GM18517 (cell line): ENCODE data around the gene TMEM203.

Experiments
- ATAC-seq: cut with Tn5 transposase; IDR thresholded peaks from one replicate; pipeline ENCODE4 v1.9.1; 2021; ENCODE audit warnings: mild to moderate bottlenecking, moderate library complexity; ENCODE audit not compliant: unreplicated experiment

TMEM203 gene

DNA sequence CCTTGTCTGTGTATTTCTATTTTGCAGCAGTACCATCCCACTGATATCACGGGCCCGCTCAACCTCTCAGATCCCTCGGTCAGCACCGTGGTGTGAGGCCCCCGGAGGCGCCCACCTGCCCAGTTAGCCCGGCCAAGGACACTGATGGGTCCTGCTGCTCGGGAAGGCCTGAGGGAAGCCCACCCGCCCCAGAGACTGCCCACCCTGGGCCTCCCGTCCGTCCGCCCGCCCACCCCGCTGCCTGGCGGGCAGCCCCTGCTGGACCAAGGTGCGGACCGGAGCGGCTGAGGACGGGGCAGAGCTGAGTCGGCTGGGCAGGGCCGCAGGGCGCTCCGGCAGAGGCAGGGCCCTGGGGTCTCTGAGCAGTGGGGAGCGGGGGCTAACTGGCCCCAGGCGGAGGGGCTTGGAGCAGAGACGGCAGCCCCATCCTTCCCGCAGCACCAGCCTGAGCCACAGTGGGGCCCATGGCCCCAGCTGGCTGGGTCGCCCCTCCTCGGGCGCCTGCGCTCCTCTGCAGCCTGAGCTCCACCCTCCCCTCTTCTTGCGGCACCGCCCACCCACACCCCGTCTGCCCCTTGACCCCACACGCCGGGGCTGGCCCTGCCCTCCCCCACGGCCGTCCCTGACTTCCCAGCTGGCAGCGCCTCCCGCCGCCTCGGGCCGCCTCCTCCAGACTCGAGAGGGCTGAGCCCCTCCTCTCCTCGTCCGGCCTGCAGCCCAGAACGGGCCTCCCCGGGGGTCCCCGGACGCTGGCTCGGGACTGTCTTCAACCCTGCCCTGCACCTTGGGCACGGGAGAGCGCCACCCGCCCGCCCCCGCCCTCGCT, 37.5 kb downstream of the TMEM203 start:
- ATAC-seq: no peak

DNA sequence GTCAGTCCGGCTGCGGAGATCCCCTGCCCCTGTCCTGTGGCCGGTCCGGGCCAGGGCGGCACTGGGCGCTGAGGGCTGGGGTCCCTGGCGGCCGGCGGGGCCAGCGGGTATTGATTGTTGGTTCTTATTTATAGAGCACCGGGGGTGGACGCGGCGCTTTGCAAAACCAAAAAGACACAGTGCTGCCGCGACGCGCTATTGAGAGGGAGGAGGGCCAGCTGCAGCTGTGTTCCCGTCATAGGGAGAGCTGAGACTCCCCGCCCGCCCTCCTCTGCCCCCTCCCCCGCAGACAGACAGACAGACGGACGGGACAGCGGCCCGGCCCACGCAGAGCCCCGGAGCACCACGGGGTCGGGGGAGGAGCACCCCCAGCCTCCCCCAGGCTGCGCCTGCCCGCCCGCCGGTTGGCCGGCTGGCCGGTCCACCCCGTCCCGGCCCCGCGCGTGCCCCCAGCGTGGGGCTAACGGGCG, 38.1 kb downstream of the TMEM203 start:
- no peak for ATAC-seq

DNA sequence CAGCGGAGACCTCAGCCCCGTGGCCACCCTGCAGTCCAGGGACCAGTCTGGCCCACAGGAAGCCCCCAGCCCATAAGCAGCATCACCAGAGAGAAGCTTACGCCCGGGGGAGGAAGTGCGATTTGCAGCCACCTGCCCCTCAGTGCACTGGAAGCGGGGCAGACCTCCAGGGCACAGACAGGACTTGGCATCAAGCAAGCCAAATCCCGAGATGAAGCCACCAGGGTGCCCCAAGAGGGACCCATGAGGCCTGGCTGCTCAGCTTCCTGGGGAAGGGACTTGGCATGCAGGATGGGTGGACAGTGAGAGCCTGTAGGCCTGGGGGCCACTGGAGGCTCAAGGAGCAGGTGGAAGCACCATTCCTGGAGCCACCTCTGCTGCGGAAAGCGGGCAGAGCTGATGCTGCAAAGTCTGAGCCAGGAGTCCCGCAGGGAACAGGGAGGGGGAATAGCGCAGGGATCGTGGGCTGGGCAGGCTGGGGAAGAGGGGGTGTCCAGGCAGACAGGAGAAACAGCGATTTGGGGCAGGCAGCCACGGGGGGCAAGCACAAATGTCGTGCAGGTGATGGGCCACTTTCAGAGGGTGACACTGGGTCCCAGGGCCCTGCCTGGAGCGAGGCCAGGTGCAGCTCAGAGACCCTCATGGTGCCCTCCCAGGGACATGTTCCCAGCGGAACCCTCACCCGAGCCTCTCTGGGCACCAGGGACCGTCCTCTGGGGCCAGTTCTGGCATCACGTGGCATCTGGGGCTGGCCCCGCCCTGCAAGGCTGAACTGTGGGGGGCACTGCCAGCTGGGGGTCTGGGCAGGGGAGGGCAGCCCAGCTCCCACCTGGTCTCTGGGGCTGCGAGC, 38.8 kb downstream of the TMEM203 start:
- no peak for ATAC-seq

DNA sequence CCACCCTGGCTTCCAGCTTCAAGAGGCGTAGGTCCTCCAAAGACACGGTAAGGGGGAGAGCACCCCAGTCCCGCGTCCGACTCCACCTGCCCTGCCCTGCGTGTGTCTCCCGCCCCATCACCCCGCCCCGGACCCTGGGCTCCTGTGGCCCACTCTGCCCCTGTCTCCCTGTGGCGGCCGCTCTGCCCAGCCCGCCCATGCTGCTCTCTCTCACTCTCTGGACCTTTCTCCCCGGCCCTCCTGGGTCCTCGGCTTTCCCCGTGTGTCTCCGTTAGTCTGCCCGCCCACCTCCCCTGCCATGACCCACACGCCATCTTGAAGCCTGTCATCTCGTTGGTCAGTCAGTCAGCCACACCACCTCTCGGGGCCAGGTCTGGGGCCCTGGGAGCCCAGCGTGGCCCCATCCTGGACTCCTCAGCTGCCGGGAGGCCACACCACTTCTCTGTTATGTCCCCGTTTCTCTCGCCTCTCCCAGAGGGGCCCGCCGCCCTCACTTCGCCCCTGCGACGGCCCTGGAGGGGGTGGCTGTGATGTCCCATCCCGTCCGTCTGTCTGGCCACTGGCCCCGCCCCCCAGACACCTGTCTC, 40.1 kb downstream of the TMEM203 start:
- ATAC-seq: no peak

DNA sequence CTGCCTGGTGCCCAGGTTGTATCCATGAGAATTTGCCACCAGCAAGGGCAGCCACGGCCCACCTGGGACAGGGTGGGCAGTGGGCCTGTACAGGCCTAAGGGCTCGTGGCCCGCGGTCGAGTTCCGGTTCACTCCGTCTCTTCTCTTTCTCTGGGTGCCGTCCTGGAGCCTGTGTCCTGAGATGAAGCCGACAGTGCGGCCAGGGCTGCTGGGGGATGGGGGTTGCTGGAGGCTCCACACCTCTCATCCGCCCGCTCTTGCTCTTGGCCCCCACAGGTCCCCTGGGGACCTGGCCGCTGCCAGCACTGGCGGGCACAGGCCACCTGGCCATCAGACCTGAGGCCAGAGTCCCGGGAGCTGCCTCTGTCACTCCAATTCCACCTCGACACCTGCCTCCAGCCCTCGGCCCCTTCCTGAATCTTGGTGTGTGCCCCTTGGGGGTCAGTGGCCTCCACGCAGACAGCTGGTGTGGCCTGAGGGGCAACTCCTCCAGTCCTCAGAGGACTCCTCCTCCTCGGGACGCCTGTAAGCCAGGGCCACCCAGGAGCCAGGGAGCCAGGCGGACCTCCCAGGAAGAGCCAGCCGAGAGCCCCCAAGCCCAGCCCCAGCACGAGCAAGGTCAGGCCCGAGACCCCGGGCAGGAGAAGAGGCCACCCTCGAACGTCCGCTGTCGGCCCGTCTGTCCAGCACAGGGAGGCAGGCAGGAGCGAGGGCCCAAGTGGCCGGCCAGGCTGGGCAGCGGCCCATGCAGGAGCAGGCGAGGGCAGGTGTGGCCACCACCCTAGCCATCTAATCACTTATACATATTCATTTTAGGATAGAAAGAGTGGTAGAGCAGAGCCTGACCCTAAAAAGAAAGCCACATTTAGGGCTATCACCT, 40.8 kb downstream of the TMEM203 start:
- no peak for ATAC-seq

DNA sequence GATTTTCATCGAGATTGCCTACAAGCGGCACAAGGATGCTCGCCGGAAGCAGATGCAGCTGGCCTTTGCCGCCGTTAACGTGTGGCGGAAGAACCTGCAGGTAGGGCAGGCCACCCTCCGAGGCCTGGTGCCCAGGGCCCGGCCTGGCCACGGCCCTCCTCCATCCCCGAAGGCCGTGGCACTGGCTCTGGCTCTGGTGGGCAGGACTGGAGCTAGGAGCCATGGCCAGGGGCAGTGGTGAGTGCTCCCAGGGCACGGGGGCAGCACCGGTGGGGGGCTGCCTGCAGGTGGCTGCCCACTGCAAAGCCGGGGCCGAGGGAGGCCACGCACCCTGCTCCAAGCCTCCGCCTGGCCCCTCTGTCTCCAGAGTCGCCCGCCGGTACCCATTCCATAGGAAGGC, 41.6 kb downstream of the TMEM203 start:
- ATAC-seq: no peak

DNA sequence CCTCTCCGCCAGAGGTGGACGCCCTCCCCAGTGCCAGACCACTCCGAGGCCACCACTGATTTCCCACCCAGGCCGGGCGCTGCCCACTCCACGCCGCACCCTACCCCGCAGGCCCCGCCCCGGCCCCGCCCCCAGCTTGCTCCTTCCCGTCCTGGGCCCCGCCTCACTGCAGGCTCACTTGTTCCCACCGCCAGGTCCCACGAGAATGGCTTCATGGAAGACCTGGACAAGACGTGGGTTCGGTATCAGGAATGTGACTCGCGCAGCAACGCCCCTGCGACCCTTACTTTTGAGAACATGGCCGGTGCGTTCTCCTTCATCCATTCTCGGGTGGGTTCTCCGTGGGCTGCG, 42.1 kb downstream of the TMEM203 start:
- ATAC-seq: no peak

DNA sequence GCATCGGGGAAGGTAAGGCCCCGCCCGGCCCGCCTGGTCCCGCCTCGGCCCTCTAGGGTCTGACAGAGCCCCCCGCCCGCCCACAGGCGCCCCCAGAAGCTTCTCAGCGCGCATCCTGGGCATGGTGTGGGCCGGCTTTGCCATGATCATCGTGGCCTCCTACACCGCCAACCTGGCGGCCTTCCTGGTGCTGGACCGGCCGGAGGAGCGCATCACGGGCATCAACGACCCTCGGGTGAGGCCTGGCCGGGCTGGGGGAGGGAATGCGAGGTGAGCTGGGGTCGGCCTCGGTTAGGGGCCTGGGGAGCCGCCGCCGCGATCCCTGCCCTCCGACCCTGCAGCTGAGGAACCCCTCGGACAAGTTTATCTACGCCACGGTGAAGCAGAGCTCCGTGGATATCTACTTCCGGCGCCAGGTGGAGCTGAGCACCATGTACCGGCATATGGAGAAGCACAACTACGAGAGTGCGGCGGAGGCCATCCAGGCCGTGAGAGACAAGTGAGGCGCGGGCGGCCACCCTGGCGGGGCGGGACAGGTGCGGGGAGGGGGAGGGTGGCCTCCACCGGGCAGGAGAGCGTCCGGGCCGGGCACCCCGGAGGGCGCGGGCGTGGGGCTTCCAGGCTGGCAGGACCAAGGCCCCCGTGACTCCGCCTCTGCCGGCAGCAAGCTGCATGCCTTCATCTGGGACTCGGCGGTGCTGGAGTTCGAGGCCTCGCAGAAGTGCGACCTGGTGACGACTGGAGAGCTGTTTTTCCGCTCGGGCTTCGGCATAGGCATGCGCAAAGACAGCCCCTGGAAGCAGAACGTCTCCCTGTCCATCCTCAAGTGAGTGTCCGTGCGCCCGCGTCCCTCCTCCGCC, 42.7 kb downstream of the TMEM203 start:
- ATAC-seq: no peak

DNA sequence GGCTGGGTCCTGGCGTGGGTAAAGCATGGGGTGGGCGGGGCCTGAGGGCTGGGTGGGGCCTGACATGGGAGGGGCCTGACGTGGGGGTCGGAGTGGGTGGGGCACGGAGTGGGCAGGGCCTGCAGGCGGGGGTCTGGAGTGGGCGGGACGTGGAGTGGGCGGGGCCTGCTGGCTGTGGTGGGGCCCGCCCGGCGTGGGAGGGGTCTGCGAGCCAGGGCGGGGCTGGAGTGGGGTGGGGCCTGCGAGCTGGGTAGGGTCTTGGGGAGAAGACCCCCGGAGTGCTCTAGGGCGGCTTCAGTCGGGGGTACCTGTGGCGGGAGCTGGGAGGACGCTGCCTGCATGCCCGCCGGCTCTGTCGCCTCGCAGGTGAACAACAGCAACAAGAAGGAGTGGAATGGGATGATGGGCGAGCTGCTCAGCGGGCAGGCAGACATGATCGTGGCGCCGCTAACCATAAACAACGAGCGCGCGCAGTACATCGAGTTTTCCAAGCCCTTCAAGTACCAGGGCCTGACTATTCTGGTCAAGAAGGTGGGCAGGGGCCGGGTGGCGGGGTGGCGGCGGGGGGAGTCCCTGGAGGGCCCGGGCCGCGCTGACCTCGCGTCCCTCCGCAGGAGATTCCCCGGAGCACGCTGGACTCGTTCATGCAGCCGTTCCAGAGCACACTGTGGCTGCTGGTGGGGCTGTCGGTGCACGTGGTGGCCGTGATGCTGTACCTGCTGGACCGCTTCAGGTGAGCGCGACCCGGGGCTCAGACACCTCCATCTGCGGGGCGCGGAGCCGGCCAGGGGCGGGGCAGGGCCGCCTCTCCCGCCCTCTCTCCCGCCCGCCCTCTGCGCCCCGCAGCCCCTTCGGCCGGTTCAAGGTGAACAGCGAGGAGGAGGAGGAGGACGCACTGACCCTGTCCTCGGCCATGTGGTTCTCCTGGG, 43.6 kb downstream of the TMEM203 start:
- ATAC-seq: no peak

DNA sequence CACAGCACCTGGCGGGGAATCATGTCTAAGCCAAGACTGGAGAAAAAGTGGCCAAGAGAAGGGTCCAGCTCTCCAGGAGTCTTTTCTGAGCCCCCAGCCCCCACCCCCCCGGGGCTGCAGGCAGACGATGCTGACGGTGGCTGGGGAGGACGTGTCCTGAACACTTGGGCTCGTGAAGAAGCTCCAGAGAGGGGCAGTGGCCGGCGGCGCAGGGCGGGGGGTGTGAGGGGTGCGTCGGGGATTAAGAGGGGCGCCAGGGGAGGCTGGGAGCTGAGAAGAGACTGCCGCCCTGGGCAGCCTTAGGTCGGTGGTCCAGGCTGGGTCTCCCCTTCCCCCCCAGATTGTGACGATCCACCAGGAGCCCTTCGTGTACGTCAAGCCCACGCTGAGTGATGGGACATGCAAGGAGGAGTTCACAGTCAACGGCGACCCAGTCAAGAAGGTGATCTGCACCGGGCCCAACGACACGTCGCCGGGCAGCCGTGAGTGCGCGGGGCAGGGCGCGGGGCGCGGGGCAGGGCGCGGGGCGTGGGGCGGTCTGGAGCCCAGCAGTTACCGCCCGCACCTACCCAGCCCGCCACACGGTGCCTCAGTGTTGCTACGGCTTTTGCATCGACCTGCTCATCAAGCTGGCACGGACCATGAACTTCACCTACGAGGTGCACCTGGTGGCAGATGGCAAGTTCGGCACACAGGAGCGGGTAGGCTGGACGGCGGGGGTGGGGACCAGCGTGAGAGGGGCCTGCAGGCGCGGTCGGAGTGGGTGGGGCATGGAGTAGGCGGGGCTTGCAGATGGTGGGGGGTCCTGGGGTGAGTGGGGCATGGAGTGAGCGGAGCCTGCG, 44.5 kb downstream of the TMEM203 start:
- ATAC-seq: no peak

DNA sequence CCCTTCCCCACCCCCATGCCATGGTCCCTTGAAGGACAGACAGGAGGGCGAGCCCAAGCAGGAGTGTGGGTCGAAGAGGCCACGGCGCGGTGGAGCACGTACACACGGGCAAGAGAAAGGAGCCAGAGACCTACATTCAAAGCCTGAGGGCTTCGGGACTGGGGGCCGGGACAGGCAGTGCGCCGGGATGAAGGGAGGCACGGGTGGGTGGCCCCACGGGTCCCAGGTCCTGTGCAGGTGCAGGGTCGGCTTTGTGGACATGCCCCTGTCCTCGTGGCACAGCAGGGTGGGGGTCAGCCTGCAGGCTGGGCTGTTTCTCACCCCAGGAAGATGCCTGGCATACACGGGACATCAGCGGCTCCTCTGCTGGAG, 45.4 kb downstream of the TMEM203 start:
- ATAC-seq: no peak

DNA sequence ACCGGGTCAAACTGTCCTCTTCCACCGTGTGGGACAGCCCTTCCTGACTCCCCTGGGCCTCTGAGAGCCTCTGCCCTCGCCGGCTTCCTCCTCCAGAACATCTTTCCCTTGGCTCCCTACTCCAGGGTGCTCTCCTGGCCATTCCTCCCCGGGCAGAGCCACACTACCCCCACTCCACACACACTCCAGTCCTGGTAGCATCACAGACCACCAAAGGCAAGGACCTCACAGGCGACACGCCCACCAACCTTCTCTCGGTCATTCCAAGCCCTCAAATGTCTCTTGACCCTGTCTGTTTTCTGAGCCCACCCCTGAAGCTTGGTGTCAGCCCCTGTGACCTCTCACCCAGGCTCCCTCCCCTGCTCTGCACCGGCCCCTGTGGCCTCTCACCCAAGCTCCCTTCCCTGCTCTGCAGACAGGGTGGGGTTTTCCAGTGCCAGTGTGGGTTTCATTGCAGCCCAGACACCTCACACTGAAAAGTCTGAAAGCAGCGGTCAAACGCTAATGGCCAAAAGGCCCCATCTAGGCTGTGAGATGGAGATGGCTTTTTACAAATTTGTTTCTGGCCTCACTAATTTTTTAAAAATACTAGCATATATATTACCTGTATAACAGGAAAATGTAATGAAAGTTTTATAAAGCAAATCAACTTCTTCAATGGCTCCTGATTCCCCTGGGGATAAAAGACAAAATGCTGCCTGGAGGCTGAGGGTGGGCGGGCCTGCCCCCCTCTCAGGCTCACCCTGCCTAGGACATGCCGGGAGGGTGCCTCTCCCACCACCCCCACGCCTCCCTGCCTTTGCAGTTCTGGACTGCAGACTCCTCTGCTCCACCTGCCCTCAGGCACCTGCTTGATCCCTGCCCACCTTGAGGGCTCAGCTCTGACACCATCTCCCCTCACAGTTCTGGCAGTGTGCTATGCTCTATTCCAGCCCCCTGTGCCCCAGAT, 46.1 kb downstream of the TMEM203 start:
- ATAC-seq: no peak

DNA sequence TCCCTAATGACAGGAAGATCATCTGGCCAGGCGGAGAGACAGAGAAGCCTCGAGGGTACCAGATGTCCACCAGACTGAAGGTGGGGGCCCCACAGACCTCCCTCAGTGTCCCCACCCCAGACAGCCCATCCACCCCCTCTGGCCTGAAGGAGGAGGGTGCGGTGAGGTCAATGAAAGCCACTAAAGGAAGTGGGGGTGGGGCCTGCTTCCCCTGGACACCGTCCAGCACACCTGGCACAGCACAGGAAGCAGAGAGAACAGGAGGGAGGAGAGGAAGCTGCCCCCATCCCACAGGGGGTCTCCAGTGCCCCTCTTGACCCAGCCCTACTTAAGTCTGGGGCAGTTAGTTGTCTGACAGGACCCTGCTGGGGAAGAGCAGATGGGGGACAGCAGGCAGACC, 46.8 kb downstream of the TMEM203 start:
- ATAC-seq: no peak

DNA sequence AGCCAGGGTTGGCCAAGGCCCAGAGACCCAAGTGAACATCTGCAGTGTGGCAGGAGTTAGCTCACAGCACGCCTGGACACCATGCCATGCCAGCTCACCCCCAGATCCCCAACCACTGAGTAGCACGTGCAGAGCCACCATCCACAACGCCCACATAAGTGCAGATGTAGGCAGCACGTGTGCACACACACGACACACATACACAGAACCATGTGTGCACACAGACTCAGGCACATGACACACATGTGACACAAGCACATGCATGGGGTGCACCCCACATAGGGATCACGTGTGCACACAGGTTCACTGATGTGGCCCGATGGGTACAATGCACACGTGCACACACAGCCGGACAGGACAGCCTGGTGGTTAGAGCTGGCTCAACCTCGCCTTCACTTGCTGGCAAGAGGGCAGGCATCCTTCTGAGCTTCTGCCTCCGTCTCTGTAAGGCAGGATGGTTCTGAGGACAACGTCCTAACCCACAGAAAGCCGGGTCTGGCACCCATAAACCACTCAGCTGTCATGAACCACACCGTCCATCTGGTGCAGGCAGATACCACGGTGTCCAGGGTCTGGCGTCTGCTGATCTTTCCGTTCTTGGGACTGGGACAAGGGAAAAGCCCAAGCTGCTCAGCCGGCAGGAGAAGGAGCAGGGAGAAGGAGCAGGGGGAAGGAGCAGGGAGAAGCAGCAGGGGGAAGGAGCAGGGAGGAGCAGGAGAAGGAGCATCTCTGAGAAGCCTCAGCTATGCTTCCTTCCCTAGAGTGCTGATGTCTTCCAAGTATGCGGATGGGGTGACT, 47.6 kb downstream of the TMEM203 start:
- no peak for ATAC-seq

DNA sequence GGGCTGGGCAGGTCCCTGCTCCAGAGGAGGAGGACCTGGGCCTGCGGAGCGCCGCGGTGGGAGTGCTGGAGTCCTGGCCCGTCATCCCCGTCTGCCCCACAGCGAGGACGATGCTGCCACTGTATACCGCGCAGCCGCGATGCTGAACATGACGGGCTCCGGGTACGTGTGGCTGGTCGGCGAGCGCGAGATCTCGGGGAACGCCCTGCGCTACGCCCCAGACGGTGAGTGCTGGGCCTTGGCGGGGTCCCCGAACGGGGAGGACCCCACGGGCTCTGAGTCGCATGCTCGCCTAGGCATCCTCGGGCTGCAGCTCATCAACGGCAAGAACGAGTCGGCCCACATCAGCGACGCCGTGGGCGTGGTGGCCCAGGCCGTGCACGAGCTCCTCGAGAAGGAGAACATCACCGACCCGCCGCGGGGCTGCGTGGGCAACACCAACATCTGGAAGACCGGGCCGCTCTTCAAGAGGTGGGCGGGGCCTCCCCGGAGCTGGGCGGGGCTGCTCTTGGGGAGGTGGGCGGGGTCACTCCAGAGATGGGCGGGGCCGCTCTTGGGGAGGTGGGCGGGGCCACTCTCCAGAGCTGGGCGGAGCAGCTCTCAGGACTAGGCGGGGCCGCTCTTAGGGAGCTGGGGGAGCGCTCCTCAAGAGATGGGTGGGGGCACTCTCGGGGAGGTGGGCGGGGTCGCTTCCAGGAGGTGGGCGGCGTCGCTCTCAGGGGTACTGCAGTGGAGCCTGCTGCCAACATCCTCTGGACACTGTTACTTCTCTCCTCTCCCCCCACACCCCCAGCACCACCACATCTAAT, 48.7 kb downstream of the TMEM203 start:
- no peak for ATAC-seq
